Breast epithelium (tissue), 3 donors: ENCODE data around the gene DGUOK.

ENCODE experiments used
- POLR2A ChIP-seq: fragments of 450-650 bp; IDR thresholded peaks from one replicate; pipeline ENCODE4 v1.6.1; 2016; ENCODE audit warnings: antibody characterized with exemption, mild to moderate bottlenecking, moderate library complexity
- POLR2AphosphoS5 ChIP-seq, 3 donors: sonication (generic); formaldehyde crosslinking; IDR thresholded peaks; one replicate each; pipeline ENCODE4 v1.6.1; 2017; ENCODE audit warnings: antibody characterized with exemption in 3 of 3
- TF ChIP-seq, protein P1 (sequence below), 3 donors: fragments of 450-650 bp; IDR thresholded peaks; one replicate each; pipeline ENCODE4 v1.5.1; 2016 to 2017; ENCODE audit warnings: antibody characterized with exemption in 3 of 3, mild to moderate bottlenecking in 3 of 3, moderate library complexity in 3 of 3

DNA sequence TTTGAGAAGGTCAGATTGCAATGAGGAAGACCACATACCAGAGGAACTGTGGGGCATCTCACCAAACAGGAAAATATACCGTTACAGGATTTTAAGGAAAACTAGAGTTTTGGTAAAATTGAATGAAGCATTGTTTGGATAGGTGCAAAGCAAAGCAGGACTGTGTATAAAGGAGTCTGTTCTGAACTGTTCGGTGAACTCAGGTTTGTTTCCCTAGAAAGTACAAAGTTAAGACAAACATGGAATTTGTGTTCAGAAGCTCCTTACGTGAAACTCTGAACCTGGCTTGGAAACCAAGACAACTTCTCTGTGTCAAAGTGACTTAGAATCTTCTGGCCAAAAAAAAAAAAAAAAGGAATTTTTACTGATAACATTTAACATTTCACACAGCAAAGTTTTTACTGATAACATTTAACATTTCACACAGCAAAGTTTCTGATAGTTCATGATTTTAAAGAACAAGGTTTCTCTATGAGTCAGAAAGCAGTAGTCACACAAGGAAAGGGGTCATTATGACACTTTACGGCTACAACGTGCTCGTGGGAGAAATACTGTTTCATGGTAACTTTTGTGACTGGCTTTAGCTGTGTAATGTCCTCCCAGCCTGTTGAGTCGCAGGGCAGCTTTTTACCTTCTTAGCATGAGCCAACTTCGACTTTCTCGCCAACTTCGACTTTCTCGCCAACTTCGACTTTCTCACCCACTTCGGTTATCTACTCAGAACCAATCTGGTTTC is 36.9 kb downstream of the DGUOK start:
- TF ChIP-seq POLR2A (no peak), POLR2AphosphoS5 (IDR thresholded peaks at IDR 0.05) (no peak)
- TF ChIP-seq, protein P1, sequence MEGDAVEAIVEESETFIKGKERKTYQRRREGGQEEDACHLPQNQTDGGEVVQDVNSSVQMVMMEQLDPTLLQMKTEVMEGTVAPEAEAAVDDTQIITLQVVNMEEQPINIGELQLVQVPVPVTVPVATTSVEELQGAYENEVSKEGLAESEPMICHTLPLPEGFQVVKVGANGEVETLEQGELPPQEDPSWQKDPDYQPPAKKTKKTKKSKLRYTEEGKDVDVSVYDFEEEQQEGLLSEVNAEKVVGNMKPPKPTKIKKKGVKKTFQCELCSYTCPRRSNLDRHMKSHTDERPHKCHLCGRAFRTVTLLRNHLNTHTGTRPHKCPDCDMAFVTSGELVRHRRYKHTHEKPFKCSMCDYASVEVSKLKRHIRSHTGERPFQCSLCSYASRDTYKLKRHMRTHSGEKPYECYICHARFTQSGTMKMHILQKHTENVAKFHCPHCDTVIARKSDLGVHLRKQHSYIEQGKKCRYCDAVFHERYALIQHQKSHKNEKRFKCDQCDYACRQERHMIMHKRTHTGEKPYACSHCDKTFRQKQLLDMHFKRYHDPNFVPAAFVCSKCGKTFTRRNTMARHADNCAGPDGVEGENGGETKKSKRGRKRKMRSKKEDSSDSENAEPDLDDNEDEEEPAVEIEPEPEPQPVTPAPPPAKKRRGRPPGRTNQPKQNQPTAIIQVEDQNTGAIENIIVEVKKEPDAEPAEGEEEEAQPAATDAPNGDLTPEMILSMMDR (IDR thresholded peaks at IDR 0.05) = no peak
